Endothelial cell of umbilical vein (primary cell): ENCODE results near the gene TMEM269. TPM values are rescaled to one million over a fixed set of nuclear protein-coding genes. Genes with fewer than 3 reads are reported as not detected.

Source experiments
- BruUV-seq: library from RNA; stranded (reverse); fragments of 400-500 nt; replicated peaks from 2 replicates; lab custom pipeline; 2021; lab: Mats Ljungman, UMichigan
- CTCF ChIA-PET: fragments of 300-600, 350-600 bp; sonication (Branson Sonifier 250); formaldehyde crosslinking; loops from one replicate; lab custom pipeline; 2021; ENCODE audit warnings: antibody characterized with exemption, inconsistent platforms; lab: Charles Lee
- POLR2A ChIA-PET: fragments of 300-600, 350-600 bp; sonication (Branson Sonifier 250); formaldehyde crosslinking; loops from one replicate; lab custom pipeline; 2021; ENCODE audit warnings: antibody characterized with exemption, inconsistent platforms; lab: Charles Lee
- DNase-seq: peaks from one replicate; pipeline ENCODE4 v3.0.0-alpha.2; 2011; ENCODE audit warnings: low read depth, low spot score
- FAIRE-seq: peaks from 2 replicates; lab custom pipeline; 2011; peaks lifted over from hg19 to GRCh38; lab: Jason Lieb, UNC
- H2AFZ ChIP-seq: 2 replicates; pipeline ENCODE4 v1.6.0; 2012; ENCODE audit warnings: low read depth, low read length, control low read depth, inconsistent platforms
- H3K27ac ChIP-seq: 2 replicates; pipeline ENCODE4 v1.5.1; 2011; ENCODE audit warnings: low read depth, mild to moderate bottlenecking, control low read depth, low read length, moderate library complexity; ENCODE audit not compliant: insufficient read depth
- H3K27me3 ChIP-seq, 2 experiments: 2 replicates each; pipeline versions ENCODE4 v1.6.0 to v1.6.1; 2011; ENCODE audit warnings: low read length in 2 of 2, mixed read lengths in 1 of 2; ENCODE audit not compliant: control insufficient read depth in 2 of 2, insufficient read depth in 2 of 2
- H3K36me3 ChIP-seq, 2 experiments: 2 replicates in 1 of 2; 3 replicates in 1 of 2; pipeline ENCODE4 v1.5.1; 2011; ENCODE audit warnings: low read length in 2 of 2, mild to moderate bottlenecking in 1 of 2, moderate library complexity in 1 of 2; ENCODE audit not compliant: control insufficient read depth in 2 of 2, insufficient read depth in 2 of 2; ENCODE audit errors: extremely low read depth in 1 of 2
- H3K4me1 ChIP-seq: 3 replicates; pipeline ENCODE4 v1.5.1; 2011; ENCODE audit warnings: mild to moderate bottlenecking, low read length; ENCODE audit not compliant: control insufficient read depth, insufficient read depth; ENCODE audit errors: extremely low read depth
- H3K4me2 ChIP-seq: 2 replicates; pipeline ENCODE4 v1.6.1; 2011; ENCODE audit warnings: low read length, control low read depth, mixed read lengths; ENCODE audit not compliant: insufficient read depth
- H3K4me3 ChIP-seq, 3 experiments: fragments of 200-600 bp in 1 of 3; sonication (generic), shearing (Covaris generic) in 1 of 3; replicated peaks in 1 of 3; 2 replicates each; pipeline ENCODE4 v1.5.1; 2011 to 2016; ENCODE audit warnings: control low read depth in 3 of 3, low read length in 3 of 3, mild to moderate bottlenecking in 2 of 3, inconsistent platforms in 1 of 3, low read depth in 1 of 3, moderate library complexity in 1 of 3; ENCODE audit not compliant: insufficient read depth in 1 of 3
- H3K79me2 ChIP-seq: 2 replicates; pipeline ENCODE4 v1.6.0; 2012; ENCODE audit warnings: low read length, inconsistent platforms; ENCODE audit not compliant: control insufficient read depth, insufficient read depth
- H3K9ac ChIP-seq: replicated peaks from 2 replicates; pipeline ENCODE3; 2011; ENCODE audit warnings: low read length, control low read depth; ENCODE audit not compliant: insufficient read depth; ENCODE audit errors: extremely low read depth
- H3K9me1 ChIP-seq: replicated peaks from 3 replicates; pipeline ENCODE4 v1.6.0; 2011; ENCODE audit warnings: mild to moderate bottlenecking, low read length; ENCODE audit not compliant: control insufficient read depth, insufficient read depth; ENCODE audit errors: extremely low read depth
- H3K9me3 ChIP-seq: replicated peaks from 2 replicates; pipeline ENCODE4 v1.5.1; 2012; ENCODE audit warnings: low read length, inconsistent platforms; ENCODE audit not compliant: control insufficient read depth, insufficient read depth
- H4K20me1 ChIP-seq: replicated peaks from 2 replicates; pipeline ENCODE3; 2011; ENCODE audit warnings: mild to moderate bottlenecking, low read length; ENCODE audit not compliant: control insufficient read depth, insufficient read depth; ENCODE audit errors: extremely low read depth
- CTCF ChIP-seq, 2 donors: IDR thresholded peaks; 1 replicate in 1 of 2; 2 replicates in 1 of 2; pipeline ENCODE4 v1.5.1; 2011; ENCODE audit warnings: low read length in 2 of 2, mild to moderate bottlenecking in 2 of 2, moderate library complexity in 2 of 2, control low read depth in 1 of 2, inconsistent platforms in 1 of 2, low read depth in 1 of 2; ENCODE audit not compliant: insufficient read depth in 1 of 2; ENCODE audit errors: extremely low read depth in 1 of 2
- EZH2 ChIP-seq: IDR thresholded peaks from 2 replicates; pipeline ENCODE4 v1.6.1; 2012; ENCODE audit warnings: borderline replicate concordance, low read depth, mild to moderate bottlenecking, moderate library complexity, low read length, inconsistent platforms; ENCODE audit not compliant: severe bottlenecking
- FOS ChIP-seq: IDR thresholded peaks from 2 replicates; pipeline ENCODE4 v1.6.1; 2011; ENCODE audit warnings: mild to moderate bottlenecking, low read length, moderate library complexity, borderline replicate concordance; ENCODE audit not compliant: insufficient read depth
- GATA2 ChIP-seq: IDR thresholded peaks from 2 replicates; pipeline ENCODE4 v1.7.0; 2011; ENCODE audit warnings: low read depth, mild to moderate bottlenecking, moderate library complexity, mixed read lengths, low read length; ENCODE audit not compliant: insufficient read length, insufficient read depth
- JUN ChIP-seq: IDR thresholded peaks from 2 replicates; pipeline ENCODE4 v1.6.1; 2011; ENCODE audit warnings: borderline replicate concordance, low read depth; ENCODE audit not compliant: insufficient read length, insufficient read depth
- MYC ChIP-seq: IDR thresholded peaks from one replicate; pipeline ENCODE4 v1.6.1; 2011; ENCODE audit warnings: mild to moderate bottlenecking, low read depth, low read length
- POLR2A ChIP-seq: IDR thresholded peaks from 2 replicates; pipeline ENCODE4 v1.6.1; 2012; ENCODE audit warnings: low read depth, mild to moderate bottlenecking, control low read depth, low read length
- POLR2AphosphoS5 ChIP-seq: IDR thresholded peaks from 2 replicates; pipeline ENCODE4 v1.6.1; 2012; ENCODE audit warnings: low read depth, mild to moderate bottlenecking, control low read depth, low read length, moderate library complexity; ENCODE audit not compliant: insufficient read depth
- dilution Hi-C: fragments of 300-500 bp; cut with MboI; formaldehyde crosslinking; loops from one replicate; pipeline ENCODE4 v1.15.0; 2019; ENCODE audit warnings: low sequenced_read_pairs; ENCODE audit not compliant: extremely low pct_ligation_motif_present
- intact Hi-C: fragments of 100-400 bp; cut with micrococcal nuclease; formaldehyde crosslinking; loops from one replicate; pipeline ENCODE4 v1.10.0; 2022
- polyA plus RNA-seq, 4 experiments: library from polyadenylated mRNA; depleted of rRNA in 3 of 4; stranded (reverse) in 3 of 4; unstranded in 1 of 4; fragments of >200 nt; gene quantifications; 2 replicates each; pipeline versions ENCODE4 v1.2.1 to v1.2.3, GENCODE V29; 2011 to 2012; ENCODE audit warnings: missing spikeins in 1 of 4
- total RNA-seq: library from RNA; stranded (reverse); gene quantifications from 2 replicates; pipeline ENCODE4 v1.2.3, GENCODE V29; 2021
- TF ChIP-seq, protein P1 (sequence below): IDR thresholded peaks from 2 replicates; pipeline ENCODE4 v1.6.1; 2011; ENCODE audit not compliant: insufficient read depth, insufficient read length

The TMEM269 gene
- total and polyA plus RNA-seq, 2 donors (not counting 3 experiments of a cell fraction or from before 2014, with no cell fraction given): 0.03 TPM; not detected in 1

DNA sequence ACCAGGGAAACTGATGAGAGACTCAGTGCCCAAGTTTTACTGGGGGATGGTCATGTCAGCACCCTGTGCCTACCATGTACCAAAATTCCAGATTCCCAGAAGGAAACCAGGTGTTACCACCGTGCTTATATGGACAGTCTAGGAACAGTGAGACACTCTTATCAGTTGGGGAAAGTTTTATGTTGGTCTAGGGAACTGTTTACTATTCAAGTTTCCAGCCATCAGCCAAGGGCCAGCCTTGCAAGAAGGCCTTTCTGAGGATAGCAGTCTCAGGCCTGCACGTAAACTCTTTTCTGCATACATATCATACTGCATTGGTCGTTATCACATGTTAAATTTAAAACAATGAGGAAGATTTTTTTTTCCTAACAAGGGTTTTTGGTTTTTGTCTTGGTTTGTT is 12.6 kb downstream of the TMEM269 start:
- TF ChIP-seq MYC: no peak
- no peak for TF ChIP-seq POLR2A
- TF ChIP-seq, protein P1, sequence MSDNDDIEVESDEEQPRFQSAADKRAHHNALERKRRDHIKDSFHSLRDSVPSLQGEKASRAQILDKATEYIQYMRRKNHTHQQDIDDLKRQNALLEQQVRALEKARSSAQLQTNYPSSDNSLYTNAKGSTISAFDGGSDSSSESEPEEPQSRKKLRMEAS: no peak
- no peak for TF ChIP-seq FOS
- no peak for TF ChIP-seq EZH2
- TF ChIP-seq GATA2: no peak
- no peak for TF ChIP-seq JUN
- TF ChIP-seq CTCF (IDR thresholded peaks at IDR 0.05; ENCODE audit: extremely low read depth in 1 of 2, insufficient read depth in 1 of 2, low read depth in 1 of 2, low read length in 2 of 2): no peak
- no peak for TF ChIP-seq POLR2AphosphoS5
- H3K9me1 ChIP-seq: no peaks in the 10 kb centered on the region
- H3K9ac ChIP-seq: no peak overlapping the region
- no peaks in the 10 kb centered on the region for H4K20me1 ChIP-seq
- no peak overlapping the region for H3K4me2 ChIP-seq
- H3K27ac ChIP-seq: no peak overlapping the region
- no peak overlapping the region for H2AFZ ChIP-seq
- intact Hi-C loops: no loop called here
- ChIA-PET POLR2A (no interaction called here), CTCF (no interaction called here)
- H3K36me3 ChIP-seq: no peaks in the 10 kb centered on the region
- H3K79me2 ChIP-seq: no peaks in the 10 kb centered on the region
- no peaks in the 10 kb centered on the region for H3K9me3 ChIP-seq
- FAIRE-seq: no peak
- dilution Hi-C loops: no loop called here
- DNase-seq: no peak
- peaks cover 2 to 8% of the 10 kb centered on the region in 2 experiments for H3K27me3 ChIP-seq
- H3K4me1 ChIP-seq: no peaks in the 10 kb centered on the region
- no peak overlapping the region for H3K4me3 ChIP-seq
- no TSS peak for BruUV-seq
